Measurements from ENCODE around the gene TMEM218.

Gene TMEM218

GRCh38 chr11:125088576-125089455, 22.6 kb downstream of the TMEM218 start:
- no peak for DNase-seq

- DNase-seq, result no peak
Observed at GRCh38 chr11:125088123-125088522, 23.3 kb downstream of the TMEM218 start.

GRCh38 chr11:125086633-125087296, 24.7 kb downstream of the TMEM218 start:
- no peak for DNase-seq

GRCh38 chr11:125085301-125086081, 25.9 kb downstream of the TMEM218 start:
- DNase-seq, result no peak

- DNase-seq, result no peak
Observed at GRCh38 chr11:125084761-125085231, 26.6 kb downstream of the TMEM218 start.

- no peak for DNase-seq
Observed at GRCh38 chr11:125084057-125084416, 27.4 kb downstream of the TMEM218 start.

GRCh38 chr11:125083312-125084056, 27.9 kb downstream of the TMEM218 start:
- no peak for DNase-seq

GRCh38 chr11:125082611-125083311, 28.7 kb downstream of the TMEM218 start:
- no peak for DNase-seq

GRCh38 chr11:125082040-125082439, 29.4 kb downstream of the TMEM218 start:
- DNase-seq, result no peak

- no peak for DNase-seq
Observed at GRCh38 chr11:125081098-125081798, 30.2 kb downstream of the TMEM218 start.

- no peak for DNase-seq
Observed at GRCh38 chr11:125080531-125080911, 30.9 kb downstream of the TMEM218 start.

GRCh38 chr11:125079878-125080530, 31.4 kb downstream of the TMEM218 start:
- DNase-seq, result no peak

GRCh38 chr11:125079151-125079877, 32.1 kb downstream of the TMEM218 start:
- no peak for DNase-seq

- DNase-seq, result no peak
Observed at GRCh38 chr11:125078516-125079140, 32.8 kb downstream of the TMEM218 start.

GRCh38 chr11:125078016-125078415, 33.4 kb downstream of the TMEM218 start:
- no peak for DNase-seq

- DNase-seq, result no peak
Observed at GRCh38 chr11:125076378-125076945, 35.0 kb downstream of the TMEM218 start.

GRCh38 chr11:125075900-125076317, 35.5 kb downstream of the TMEM218 start:
- no peak for DNase-seq

GRCh38 chr11:125075242-125075625, 36.2 kb downstream of the TMEM218 start:
- no peak for DNase-seq

All from activated naive CD4-positive, alpha-beta T cell treated with Interleukin-2 at 50 U/mL for 16 hours (primary cell).